ENCODE results near the gene KLRK1. TPM values are rescaled to one million over a fixed set of nuclear protein-coding genes. Genes with fewer than 3 reads are reported as not detected.
"Not testable (repeated sequence)": the region's sequence is repeated elsewhere in the genome, so short reads cannot be mapped to it uniquely, and the experiment has no call there.

KLRK1 gene
- total RNA-seq, 1 experiment from 2014 or later: not detected

DNA sequence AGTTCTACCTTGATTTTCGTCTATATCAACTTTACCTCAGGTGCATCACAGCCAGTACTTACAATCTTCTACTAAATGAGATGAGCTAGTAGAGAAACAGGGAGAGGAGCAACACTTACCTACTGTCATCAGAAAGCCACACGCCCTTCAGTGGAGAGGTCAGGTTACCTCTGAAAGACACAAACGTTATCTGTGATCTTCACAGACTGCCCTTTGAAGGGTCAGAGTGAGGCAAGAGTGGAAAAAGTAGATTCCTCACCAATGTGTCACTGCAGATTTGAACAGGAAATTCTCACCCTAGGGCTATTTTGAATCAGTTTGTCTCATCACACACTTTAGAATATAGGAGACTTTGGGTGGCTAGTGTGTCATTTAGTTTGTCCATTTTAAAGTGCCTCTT, 32.3 kb upstream of the KLRK1 start:
- H3F3A ChIP-seq (ENCODE audit: low read length, unreplicated experiment); H3K9me3 ChIP-seq (ENCODE audit: low read length); H3K27me3 ChIP-seq (ENCODE audit: low read length); DNase-seq; H3K36me3 ChIP-seq (ENCODE audit: low read depth, low read length); H3K4me2 ChIP-seq (ENCODE audit: low read length); H3K4me3 ChIP-seq (ENCODE audit: low read length); H4K20me1 ChIP-seq (ENCODE audit: low read length); intact Hi-C loops (cut with micrococcal nuclease); H3K9ac ChIP-seq (ENCODE audit: low read length); H3K4me1 ChIP-seq (ENCODE audit: insufficient read depth, low read length); H3K27ac ChIP-seq (ENCODE audit: low read length); H3K9me2 ChIP-seq (replicated peaks; ENCODE audit: low read length); POLR2A ChIA-PET (ENCODE audit: unreplicated experiment); H2AFZ ChIP-seq (ENCODE audit: low read length); CTCF ChIA-PET; H3K79me2 ChIP-seq (ENCODE audit: low read length); BruUV-seq (replicated peaks): not testable (repeated sequence)
- peak; percentile 50 for ATAC-seq

- CTCF ChIA-PET: not testable (repeated sequence)
Observed at GRCh38 chr12:10420334-10420733, 30.5 kb upstream of the KLRK1 start, which contains the start of gene KLRC3. Gene KLRC3, minus strand, starts transcription at chr12:10420595. Its CDS starts 45 bp downstream, at chr12:10420550.

GRCh38 chr12:10409392-10409791, 19.6 kb upstream of the KLRK1 start, which contains the start of gene KLRC4:
Gene KLRC4, minus strand, starts transcription at chr12:10409757. Its CDS starts 182 bp downstream, at chr12:10409575.
- Histone ChIP-seq H3K9me3 (ENCODE audit: low read length) (no peaks in the 10 kb centered on the region), H3K4me3 (ENCODE audit: low read length) (no peak within 1 kb of the TSS), H2AFZ (ENCODE audit: low read length) (no peak within 1 kb of the TSS), H3K4me1 (ENCODE audit: insufficient read depth, low read length) (peaks cover 3% of the 10 kb centered on the region; the same call in 1 of the 2 replicates), H3K27me3 (ENCODE audit: low read length) (no peaks in the 10 kb centered on the region), H3K27ac (ENCODE audit: low read length) (no peak within 1 kb of the TSS), H3K36me3 (ENCODE audit: low read depth, low read length) (no peaks in the 10 kb centered on the region), H4K20me1 (ENCODE audit: low read length) (no peaks in the 10 kb centered on the region), H3K9me2 (replicated peaks; ENCODE audit: low read length) (no peaks in the 10 kb centered on the region), H3K4me2 (ENCODE audit: low read length) (no peak within 1 kb of the TSS), H3K9ac (ENCODE audit: low read length) (no peak within 1 kb of the TSS), H3K79me2 (ENCODE audit: low read length) (no peaks in the 10 kb centered on the region), H3F3A (ENCODE audit: low read length, unreplicated experiment) (no peaks in the 10 kb centered on the region)
- intact Hi-C loops (cut with micrococcal nuclease): no loop called here
- BruUV-seq (replicated peaks): no TSS peak
- ChIA-PET CTCF (no interaction called here), POLR2A (ENCODE audit: unreplicated experiment) (no interaction called here)
- DNase-seq (no peak), ATAC-seq (peak; percentile 33)
- no peak for TF ChIP-seq CTCF (conservative IDR thresholded peaks at IDR 0.05; ENCODE audit: low read depth, low read length)
- no peak for TF ChIP-seq EZH2phosphoT487 (IDR thresholded peaks at IDR 0.05; ENCODE audit: borderline replicate concordance, low read length)
- TF ChIP-seq EZH2 (IDR thresholded peaks at IDR 0.05; ENCODE audit: low read length, unreplicated experiment): no peak

More at GRCh38 chr12:10420334-10420733, 30.5 kb upstream of the KLRK1 start, which contains the start of gene KLRC3:
- H3K27ac ChIP-seq (ENCODE audit: low read length); H4K20me1 ChIP-seq (ENCODE audit: low read length); H3F3A ChIP-seq (ENCODE audit: low read length, unreplicated experiment); H2AFZ ChIP-seq (ENCODE audit: low read length); H3K4me3 ChIP-seq (ENCODE audit: low read length); H3K36me3 ChIP-seq (ENCODE audit: low read depth, low read length); H3K9ac ChIP-seq (ENCODE audit: low read length); H3K9me2 ChIP-seq (replicated peaks; ENCODE audit: low read length); H3K9me3 ChIP-seq (ENCODE audit: low read length); H3K4me1 ChIP-seq (ENCODE audit: insufficient read depth, low read length); H3K79me2 ChIP-seq (ENCODE audit: low read length); H3K27me3 ChIP-seq (ENCODE audit: low read length); H3K4me2 ChIP-seq (ENCODE audit: low read length); intact Hi-C loops (cut with micrococcal nuclease); BruUV-seq (replicated peaks): not testable (repeated sequence)
- ATAC-seq: peak; percentile 71
- POLR2A ChIA-PET (ENCODE audit: unreplicated experiment): interaction anchor here (0.6 kb wide), 1 partner anchor 23 kb away, joined by 5 read pairs; no protein-coding TSS in a partner anchor
- DNase-seq: peak; percentile 62

DNA sequence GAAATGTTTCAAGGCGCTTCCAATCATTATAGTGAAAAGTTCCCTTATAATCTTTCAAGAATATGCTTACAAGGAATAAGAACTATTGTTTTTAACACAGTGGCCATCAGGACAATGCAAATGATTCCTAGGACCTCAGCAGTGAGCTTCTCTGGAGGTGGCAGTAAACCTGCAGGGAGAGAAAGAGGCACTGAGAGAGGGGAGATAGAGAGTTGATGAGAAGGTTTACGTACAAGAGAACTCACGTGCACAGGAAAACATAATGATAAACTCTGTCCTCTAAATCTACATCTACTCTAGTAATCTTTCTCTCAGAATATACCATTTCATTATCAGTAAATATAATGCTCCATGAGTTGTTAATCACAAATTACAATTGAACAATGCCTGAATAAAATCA, 19.0 kb upstream of the KLRK1 start:
- no peaks in the 10 kb centered on the region for H3K9me3 ChIP-seq (ENCODE audit: low read length)
- TF ChIP-seq EZH2phosphoT487 (IDR thresholded peaks at IDR 0.05; ENCODE audit: borderline replicate concordance, low read length) (no peak), CTCF (conservative IDR thresholded peaks at IDR 0.05; ENCODE audit: low read depth, low read length) (no peak), EZH2 (IDR thresholded peaks at IDR 0.05; ENCODE audit: low read length, unreplicated experiment) (no peak)
- no peaks in the 10 kb centered on the region for H3K27me3 ChIP-seq (ENCODE audit: low read length)
- intact Hi-C loops (cut with micrococcal nuclease): no loop called here
- no peaks in the 10 kb centered on the region for H3F3A ChIP-seq (ENCODE audit: low read length, unreplicated experiment)
- no TSS peak for BruUV-seq (replicated peaks)
- DNase-seq: no peak
- no peak overlapping the region for H3K9ac ChIP-seq (ENCODE audit: low read length)
- H3K79me2 ChIP-seq (ENCODE audit: low read length): no peaks in the 10 kb centered on the region
- no peak overlapping the region for H3K4me3 ChIP-seq (ENCODE audit: low read length)
- POLR2A ChIA-PET (ENCODE audit: unreplicated experiment): no interaction called here
- no peak overlapping the region for H2AFZ ChIP-seq (ENCODE audit: low read length)
- H3K36me3 ChIP-seq (ENCODE audit: low read depth, low read length): no peaks in the 10 kb centered on the region
- CTCF ChIA-PET: no interaction called here
- no peak for ATAC-seq
- H3K9me2 ChIP-seq (replicated peaks; ENCODE audit: low read length): no peaks in the 10 kb centered on the region
- peaks cover 3% of the 10 kb centered on the region; the same call in 1 of the 2 replicates for H3K4me1 ChIP-seq (ENCODE audit: insufficient read depth, low read length)
- H3K4me2 ChIP-seq (ENCODE audit: low read length): no peak overlapping the region
- H4K20me1 ChIP-seq (ENCODE audit: low read length): no peaks in the 10 kb centered on the region
- no peak overlapping the region for H3K27ac ChIP-seq (ENCODE audit: low read length)

All from PC-3 (cell line).